Suppressor macrophage treated with lipopolysaccharide for 1 hour (primary cell): Measurements from ENCODE around the gene GGA3.
"Not testable (repeated sequence)": the region's sequence is repeated elsewhere in the genome, so short reads cannot be mapped to it uniquely, and the experiment has no call there.

ENCODE experiments used
- DNase-seq, 3 donors: peaks; one replicate each; pipeline ENCODE4 v3.0.0-alpha.2; 2020 to 2022

The GGA3 gene

GRCh38 chr17:75271955-75272847 is 10.8 kb upstream of the GGA3 start:
- DNase-seq, result no peak

GRCh38 chr17:75271233-75271954 is 10.0 kb upstream of the GGA3 start:
- peak; percentile 92 to 97 (median 95) for DNase-seq

- no peak for DNase-seq
Observed at GRCh38 chr17:75270966-75271232, 9.5 kb upstream of the GGA3 start, which contains the start of gene MIF4GD. MIF4GD (minus strand) TSS chr17:75271231; CDS start chr17:75270195, 1,036 bp downstream.

- DNase-seq, result peak; percentile 86 to 94 (median 87)
Observed at GRCh38 chr17:75270218-75270965, 9.0 kb upstream of the GGA3 start.

- DNase-seq, result peak in 1 of 3 donors; percentile 49
Observed at GRCh38 chr17:75269844-75270217, 8.4 kb upstream of the GGA3 start.

GRCh38 chr17:75267411-75268232 is 6.2 kb upstream of the GGA3 start:
- DNase-seq, result peak in 1 of 3 donors; percentile 31

- peak; percentile 79 to 83 (median 81) for DNase-seq
Observed at GRCh38 chr17:75267153-75267410, 5.7 kb upstream of the GGA3 start.

GRCh38 chr17:75266316-75267152 is 5.1 kb upstream of the GGA3 start:
- DNase-seq, result no peak

- DNase-seq, result peak in 2 of 3 donors; percentile 30 to 53
Observed at GRCh38 chr17:75265614-75266315, 4.4 kb upstream of the GGA3 start.

GRCh38 chr17:75263055-75263454 is 1.6 kb upstream of the GGA3 start:
- no peak for DNase-seq

GRCh38 chr17:75262112-75262606 is 753 bp upstream of the GGA3 start:
- no peak for DNase-seq

- DNase-seq, result peak; percentile 63 to 74 (median 67)
Observed at GRCh38 chr17:75260641-75261335, 618 bp downstream of the GGA3 start.

GRCh38 chr17:75257228-75257627 is 4.2 kb downstream of the GGA3 start:
- not testable (repeated sequence) for DNase-seq

GRCh38 chr17:75255954-75256698 is 5.3 kb downstream of the GGA3 start:
- not testable (repeated sequence) for DNase-seq

GRCh38 chr17:75252039-75252816 is 9.2 kb downstream of the GGA3 start:
- no peak for DNase-seq

GRCh38 chr17:75250009-75250471 is 11.4 kb downstream of the GGA3 start:
- DNase-seq, result peak; percentile 59 to 75 (median 73)

GRCh38 chr17:75249564-75249963 is 11.8 kb downstream of the GGA3 start:
- no peak for DNase-seq

GRCh38 chr17:75246404-75246803 is 15.0 kb downstream of the GGA3 start:
- no peak for DNase-seq

GRCh38 chr17:75245011-75245410 is 16.4 kb downstream of the GGA3 start:
- no peak for DNase-seq
